HL-60 (cell line): ENCODE data around the gene CCDC74B.
"Not testable (repeated sequence)": the region's sequence is repeated elsewhere in the genome, so short reads cannot be mapped to it uniquely, and the experiment has no call there.

ENCODE experiments used
- CTCF ChIP-seq: IDR thresholded peaks from one replicate; pipeline ENCODE4 v1.5.1; 2011; ENCODE audit warnings: low read length, control low read depth, inconsistent platforms; ENCODE audit not compliant: insufficient read depth
- GABPA ChIP-seq: IDR thresholded peaks from 2 replicates; pipeline ENCODE4 v1.6.1; 2012; ENCODE audit warnings: low read depth
- POLR2AphosphoS5 ChIP-seq: IDR thresholded peaks from 2 replicates; pipeline ENCODE4 v1.6.1; 2012; ENCODE audit warnings: low read depth
- SPI1 ChIP-seq: IDR thresholded peaks from 2 replicates; pipeline ENCODE4 v1.6.1; 2012; ENCODE audit warnings: low read depth, mild to moderate bottlenecking, borderline replicate concordance
- TF ChIP-seq, protein P1 (sequence below): IDR thresholded peaks from 2 replicates; pipeline ENCODE4 v1.6.1; 2012; ENCODE audit warnings: low read depth; ENCODE audit not compliant: insufficient replicate concordance

GRCh38 chr2:130141002-130141401 lies 3.9 kb downstream of the CCDC74B start:
- not testable (repeated sequence) for TF ChIP-seq POLR2AphosphoS5, CTCF, GABPA, SPI1
- TF ChIP-seq, protein P1, sequence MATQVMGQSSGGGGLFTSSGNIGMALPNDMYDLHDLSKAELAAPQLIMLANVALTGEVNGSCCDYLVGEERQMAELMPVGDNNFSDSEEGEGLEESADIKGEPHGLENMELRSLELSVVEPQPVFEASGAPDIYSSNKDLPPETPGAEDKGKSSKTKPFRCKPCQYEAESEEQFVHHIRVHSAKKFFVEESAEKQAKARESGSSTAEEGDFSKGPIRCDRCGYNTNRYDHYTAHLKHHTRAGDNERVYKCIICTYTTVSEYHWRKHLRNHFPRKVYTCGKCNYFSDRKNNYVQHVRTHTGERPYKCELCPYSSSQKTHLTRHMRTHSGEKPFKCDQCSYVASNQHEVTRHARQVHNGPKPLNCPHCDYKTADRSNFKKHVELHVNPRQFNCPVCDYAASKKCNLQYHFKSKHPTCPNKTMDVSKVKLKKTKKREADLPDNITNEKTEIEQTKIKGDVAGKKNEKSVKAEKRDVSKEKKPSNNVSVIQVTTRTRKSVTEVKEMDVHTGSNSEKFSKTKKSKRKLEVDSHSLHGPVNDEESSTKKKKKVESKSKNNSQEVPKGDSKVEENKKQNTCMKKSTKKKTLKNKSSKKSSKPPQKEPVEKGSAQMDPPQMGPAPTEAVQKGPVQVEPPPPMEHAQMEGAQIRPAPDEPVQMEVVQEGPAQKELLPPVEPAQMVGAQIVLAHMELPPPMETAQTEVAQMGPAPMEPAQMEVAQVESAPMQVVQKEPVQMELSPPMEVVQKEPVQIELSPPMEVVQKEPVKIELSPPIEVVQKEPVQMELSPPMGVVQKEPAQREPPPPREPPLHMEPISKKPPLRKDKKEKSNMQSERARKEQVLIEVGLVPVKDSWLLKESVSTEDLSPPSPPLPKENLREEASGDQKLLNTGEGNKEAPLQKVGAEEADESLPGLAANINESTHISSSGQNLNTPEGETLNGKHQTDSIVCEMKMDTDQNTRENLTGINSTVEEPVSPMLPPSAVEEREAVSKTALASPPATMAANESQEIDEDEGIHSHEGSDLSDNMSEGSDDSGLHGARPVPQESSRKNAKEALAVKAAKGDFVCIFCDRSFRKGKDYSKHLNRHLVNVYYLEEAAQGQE: not testable (repeated sequence)
